GM12865 (cell line): ENCODE measurements around the gene CRTAP.

ENCODE experiments used
- DNase-seq: peaks from one replicate; pipeline ENCODE4 v3.0.0; 2010; ENCODE audit warnings: low read depth
- H3K4me3 ChIP-seq: 2 replicates; pipeline ENCODE4 v1.5.1; 2011; ENCODE audit warnings: mild to moderate bottlenecking, low read depth, low read length, control low read depth
- TF ChIP-seq, protein P1 (sequence below): IDR thresholded peaks from 2 replicates; pipeline ENCODE4 v1.5.1; 2011; ENCODE audit warnings: low read length, control low read depth, low read depth, inconsistent platforms; ENCODE audit not compliant: insufficient read depth; ENCODE audit errors: missing control alignments

CRTAP gene

DNA sequence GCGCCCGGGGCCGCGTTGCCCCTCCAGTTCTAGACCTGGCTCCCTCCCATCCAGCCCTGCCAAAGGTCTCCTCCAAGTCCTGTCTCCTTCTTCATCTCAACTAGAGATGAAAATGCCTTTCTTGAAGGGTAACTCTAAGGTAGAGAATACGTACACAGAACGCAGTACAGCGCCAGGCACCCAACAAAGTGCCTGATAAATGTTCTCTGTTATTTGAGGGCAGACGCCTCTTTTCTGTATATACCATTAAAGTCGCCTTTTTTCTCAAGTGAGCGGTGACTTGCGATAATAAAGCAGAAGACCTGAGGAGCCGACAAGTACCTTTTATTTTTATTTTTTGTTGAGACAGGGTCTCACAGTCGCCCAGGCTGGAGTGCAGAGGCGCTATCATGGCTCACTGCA, 809 bp downstream of the CRTAP start:
- peak overlapping the region; percentile 86 for H3K4me3 ChIP-seq
- DNase-seq = no peak
- TF ChIP-seq, protein P1, sequence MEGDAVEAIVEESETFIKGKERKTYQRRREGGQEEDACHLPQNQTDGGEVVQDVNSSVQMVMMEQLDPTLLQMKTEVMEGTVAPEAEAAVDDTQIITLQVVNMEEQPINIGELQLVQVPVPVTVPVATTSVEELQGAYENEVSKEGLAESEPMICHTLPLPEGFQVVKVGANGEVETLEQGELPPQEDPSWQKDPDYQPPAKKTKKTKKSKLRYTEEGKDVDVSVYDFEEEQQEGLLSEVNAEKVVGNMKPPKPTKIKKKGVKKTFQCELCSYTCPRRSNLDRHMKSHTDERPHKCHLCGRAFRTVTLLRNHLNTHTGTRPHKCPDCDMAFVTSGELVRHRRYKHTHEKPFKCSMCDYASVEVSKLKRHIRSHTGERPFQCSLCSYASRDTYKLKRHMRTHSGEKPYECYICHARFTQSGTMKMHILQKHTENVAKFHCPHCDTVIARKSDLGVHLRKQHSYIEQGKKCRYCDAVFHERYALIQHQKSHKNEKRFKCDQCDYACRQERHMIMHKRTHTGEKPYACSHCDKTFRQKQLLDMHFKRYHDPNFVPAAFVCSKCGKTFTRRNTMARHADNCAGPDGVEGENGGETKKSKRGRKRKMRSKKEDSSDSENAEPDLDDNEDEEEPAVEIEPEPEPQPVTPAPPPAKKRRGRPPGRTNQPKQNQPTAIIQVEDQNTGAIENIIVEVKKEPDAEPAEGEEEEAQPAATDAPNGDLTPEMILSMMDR = no peak

- peak overlapping the region; percentile 86 for H3K4me3 ChIP-seq
- TF ChIP-seq, protein P1 = no peak
- DNase-seq = peak; percentile 24
Measured at GRCh38 chr3:33115024-33115768, 1.4 kb downstream of the CRTAP start.

- TF ChIP-seq, protein P1 = no peak
- no peak for DNase-seq
- H3K4me3 ChIP-seq = no peak overlapping the region
Measured at GRCh38 chr3:33117461-33117860, 3.6 kb downstream of the CRTAP start.

DNA sequence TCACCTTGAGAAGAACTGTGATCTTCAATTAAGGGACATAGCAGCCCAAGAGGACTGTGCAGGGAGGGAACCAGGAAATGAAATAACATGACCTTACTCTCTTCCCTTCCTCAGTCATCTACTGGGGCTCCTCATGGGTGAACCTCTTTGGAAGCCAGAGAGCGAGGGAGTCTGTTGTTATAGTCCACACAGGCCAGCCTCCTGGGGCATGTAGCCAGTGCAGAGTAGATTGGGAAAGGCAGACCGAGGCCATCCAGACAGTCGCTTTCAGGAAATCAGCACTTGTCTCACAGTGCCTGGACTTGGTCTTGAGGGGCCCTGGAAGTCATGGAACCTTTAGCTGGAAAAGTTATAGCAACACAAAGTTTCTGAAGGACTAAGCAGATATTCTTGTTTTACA, 6.1 kb downstream of the CRTAP start:
- TF ChIP-seq, protein P1 = no peak
- no peak for DNase-seq
- H3K4me3 ChIP-seq = no peak overlapping the region

DNA sequence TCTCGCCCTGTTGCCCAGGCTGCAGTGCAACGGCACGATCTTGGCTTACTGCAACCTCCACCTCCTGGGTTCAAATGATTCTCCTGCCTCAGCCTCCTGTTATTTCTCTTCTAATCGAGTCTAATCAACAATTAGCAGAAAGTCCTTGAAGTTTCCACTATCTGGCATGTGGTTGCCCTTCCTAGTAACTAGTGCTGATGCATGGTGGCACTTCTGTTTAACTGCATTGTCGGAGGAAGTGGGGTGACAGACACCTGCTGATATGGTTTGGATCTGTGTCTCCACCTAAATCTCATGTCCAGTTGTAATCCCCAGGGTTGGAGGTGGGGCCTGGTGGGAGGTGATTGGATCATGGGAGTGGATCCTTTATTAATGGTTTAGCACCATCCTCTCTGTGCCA, 9.2 kb downstream of the CRTAP start:
- H3K4me3 ChIP-seq = no peak overlapping the region
- TF ChIP-seq, protein P1 = no peak
- DNase-seq = no peak

DNA sequence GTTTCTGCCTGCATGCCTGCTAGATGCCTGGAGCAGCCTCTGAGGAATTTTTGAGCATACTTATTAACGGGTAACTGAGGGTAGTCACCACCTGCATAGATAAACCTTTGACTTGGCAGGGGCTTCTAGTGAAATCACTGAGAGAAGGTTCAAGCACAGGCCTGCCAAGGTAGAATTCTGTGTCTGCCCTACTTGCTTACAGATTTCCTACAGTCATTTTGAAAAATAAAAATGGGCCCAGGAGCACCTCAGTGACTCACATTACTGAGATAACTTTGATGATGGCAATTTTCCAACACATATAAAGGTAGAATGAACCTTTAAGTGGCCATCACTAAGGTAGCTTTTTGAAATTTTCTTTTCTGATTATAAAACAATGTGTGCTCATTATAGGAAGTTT, 10.8 kb downstream of the CRTAP start:
- no peak for DNase-seq
- no peak overlapping the region for H3K4me3 ChIP-seq
- TF ChIP-seq, protein P1 = no peak

DNA sequence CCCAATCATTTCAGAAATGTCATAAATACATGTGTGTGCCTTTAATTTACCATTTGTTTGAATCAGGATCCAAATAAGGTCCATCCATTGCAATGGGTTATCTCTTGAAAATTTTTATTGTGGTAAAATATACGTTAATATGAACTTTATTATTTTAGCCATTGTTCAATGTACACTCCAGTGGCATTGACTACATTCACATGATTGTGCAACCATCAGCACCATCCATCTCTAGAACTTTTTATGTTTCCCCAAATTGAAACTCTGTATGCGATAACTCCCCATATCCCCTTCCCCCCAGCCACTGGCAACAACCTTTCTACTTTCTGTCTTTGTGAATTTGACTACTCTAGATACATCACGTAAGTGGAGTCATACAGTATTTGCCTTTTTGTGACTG, 12.0 kb downstream of the CRTAP start:
- TF ChIP-seq, protein P1 = no peak
- no peak overlapping the region for H3K4me3 ChIP-seq
- no peak for DNase-seq
